ENCODE measurements around the gene ZNF688.

DNA sequence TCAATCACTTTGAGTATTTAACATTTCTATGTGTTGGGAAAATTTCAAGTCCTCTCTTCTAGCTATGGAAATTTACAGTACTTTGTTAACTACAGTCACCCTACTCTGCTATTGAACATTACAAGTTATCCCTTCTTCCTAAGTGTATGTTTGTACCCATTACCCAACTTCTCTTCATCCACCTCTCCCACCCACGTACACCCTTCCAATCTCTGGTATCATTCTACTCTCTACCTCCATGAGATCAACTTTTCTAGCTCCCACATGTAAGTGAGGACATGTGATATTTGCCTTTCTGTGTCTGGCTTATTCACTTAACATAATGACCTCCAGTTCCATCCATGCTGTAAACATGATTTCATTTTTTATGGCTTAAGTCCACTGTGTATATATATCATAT lies 3.2 kb upstream of the ZNF688 start:
- TF ChIP-seq, protein P1, sequence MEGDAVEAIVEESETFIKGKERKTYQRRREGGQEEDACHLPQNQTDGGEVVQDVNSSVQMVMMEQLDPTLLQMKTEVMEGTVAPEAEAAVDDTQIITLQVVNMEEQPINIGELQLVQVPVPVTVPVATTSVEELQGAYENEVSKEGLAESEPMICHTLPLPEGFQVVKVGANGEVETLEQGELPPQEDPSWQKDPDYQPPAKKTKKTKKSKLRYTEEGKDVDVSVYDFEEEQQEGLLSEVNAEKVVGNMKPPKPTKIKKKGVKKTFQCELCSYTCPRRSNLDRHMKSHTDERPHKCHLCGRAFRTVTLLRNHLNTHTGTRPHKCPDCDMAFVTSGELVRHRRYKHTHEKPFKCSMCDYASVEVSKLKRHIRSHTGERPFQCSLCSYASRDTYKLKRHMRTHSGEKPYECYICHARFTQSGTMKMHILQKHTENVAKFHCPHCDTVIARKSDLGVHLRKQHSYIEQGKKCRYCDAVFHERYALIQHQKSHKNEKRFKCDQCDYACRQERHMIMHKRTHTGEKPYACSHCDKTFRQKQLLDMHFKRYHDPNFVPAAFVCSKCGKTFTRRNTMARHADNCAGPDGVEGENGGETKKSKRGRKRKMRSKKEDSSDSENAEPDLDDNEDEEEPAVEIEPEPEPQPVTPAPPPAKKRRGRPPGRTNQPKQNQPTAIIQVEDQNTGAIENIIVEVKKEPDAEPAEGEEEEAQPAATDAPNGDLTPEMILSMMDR (IDR thresholded peaks at IDR 0.05): no peak
- no peak for TF ChIP-seq POLR2A (IDR thresholded peaks at IDR 0.05)
- TF ChIP-seq EP300 (IDR thresholded peaks at IDR 0.05): no peak
